Measurements from ENCODE around the gene AGTR1. TPM values are rescaled to one million over a fixed set of nuclear protein-coding genes. Genes with fewer than 3 reads are reported as not detected.

Gene AGTR1
- polyA plus RNA-seq, 1 experiment = 0.35 TPM

DNA sequence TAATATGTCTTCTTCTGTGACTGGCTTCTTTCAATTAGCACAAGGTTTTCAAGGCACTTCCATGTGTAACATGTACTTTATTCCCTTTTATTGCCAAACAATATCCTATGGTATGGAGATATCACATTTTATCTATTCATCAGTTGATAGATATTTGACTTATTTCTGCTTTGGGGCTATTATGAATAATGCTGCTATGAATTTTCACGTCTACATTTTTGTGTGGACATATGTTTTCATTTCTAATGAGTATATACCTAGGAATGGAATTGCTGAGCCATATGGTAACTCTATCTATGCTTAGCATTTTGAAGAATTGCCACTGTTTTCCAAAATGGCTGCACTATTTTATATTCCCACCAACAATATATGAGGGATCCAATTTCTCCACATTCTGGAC, 3.6 kb upstream of the AGTR1 start:
- Histone ChIP-seq H3K27ac (ENCODE audit: low read depth, low read length) (no peak overlapping the region), H3K4me3 (ENCODE audit: low read depth, low read length) (no peak overlapping the region), H3K27me3 (ENCODE audit: control insufficient read depth, insufficient read depth, low read length) (peaks cover 5% of the 10 kb centered on the region), H3K9me3 (ENCODE audit: control insufficient read depth, insufficient read depth, low read length) (no peaks in the 10 kb centered on the region)
- POLR2A ChIA-PET = no interaction called here
- CTCF ChIA-PET = no interaction called here
- DNase-seq (ENCODE audit: low read depth, low spot score) = no peak
- TF ChIP-seq, protein P1, sequence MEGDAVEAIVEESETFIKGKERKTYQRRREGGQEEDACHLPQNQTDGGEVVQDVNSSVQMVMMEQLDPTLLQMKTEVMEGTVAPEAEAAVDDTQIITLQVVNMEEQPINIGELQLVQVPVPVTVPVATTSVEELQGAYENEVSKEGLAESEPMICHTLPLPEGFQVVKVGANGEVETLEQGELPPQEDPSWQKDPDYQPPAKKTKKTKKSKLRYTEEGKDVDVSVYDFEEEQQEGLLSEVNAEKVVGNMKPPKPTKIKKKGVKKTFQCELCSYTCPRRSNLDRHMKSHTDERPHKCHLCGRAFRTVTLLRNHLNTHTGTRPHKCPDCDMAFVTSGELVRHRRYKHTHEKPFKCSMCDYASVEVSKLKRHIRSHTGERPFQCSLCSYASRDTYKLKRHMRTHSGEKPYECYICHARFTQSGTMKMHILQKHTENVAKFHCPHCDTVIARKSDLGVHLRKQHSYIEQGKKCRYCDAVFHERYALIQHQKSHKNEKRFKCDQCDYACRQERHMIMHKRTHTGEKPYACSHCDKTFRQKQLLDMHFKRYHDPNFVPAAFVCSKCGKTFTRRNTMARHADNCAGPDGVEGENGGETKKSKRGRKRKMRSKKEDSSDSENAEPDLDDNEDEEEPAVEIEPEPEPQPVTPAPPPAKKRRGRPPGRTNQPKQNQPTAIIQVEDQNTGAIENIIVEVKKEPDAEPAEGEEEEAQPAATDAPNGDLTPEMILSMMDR (IDR thresholded peaks at IDR 0.05; ENCODE audit: low read depth, low read length) = no peak

DNA sequence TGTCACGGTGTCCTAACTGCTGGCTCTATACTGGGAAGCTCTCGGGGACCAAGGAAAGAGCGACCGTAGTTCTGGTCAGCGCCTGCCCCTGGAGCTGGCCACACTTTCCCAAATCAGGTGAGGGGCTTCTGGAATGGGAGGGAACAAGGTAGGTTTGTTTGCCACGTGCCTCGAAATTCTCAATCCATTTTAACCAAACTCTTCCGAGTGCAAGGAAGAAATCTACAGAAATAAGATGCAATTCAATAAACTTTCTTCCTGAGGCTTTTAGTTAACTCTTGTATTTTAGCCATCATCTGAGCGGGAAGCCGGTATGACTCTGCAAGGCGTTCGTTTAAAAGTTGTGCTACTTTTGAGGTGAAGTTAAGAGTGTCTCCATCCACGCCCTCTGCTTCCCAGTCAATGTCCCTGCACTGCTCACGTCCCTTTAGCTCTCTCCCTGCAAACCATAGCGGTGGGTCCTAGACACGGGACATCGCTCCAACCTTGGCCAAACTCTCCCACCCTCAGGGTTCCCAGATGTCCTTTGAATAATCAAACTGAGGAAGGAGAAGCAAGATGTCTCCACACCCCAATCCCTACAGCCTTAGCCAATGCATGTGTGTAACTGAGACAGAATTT, 597 bp downstream of the AGTR1 start:
- TF ChIP-seq, protein P1 (IDR thresholded peaks at IDR 0.05; ENCODE audit: low read depth, low read length) = no peak
- no peak for DNase-seq (ENCODE audit: low read depth, low spot score)
- ChIA-PET POLR2A (no interaction called here), CTCF (interaction anchor here (0.6 kb wide), 1 partner anchor 231 kb away, joined by 3 read pairs; no protein-coding TSS in a partner anchor)
- Histone ChIP-seq H3K27ac (ENCODE audit: low read depth, low read length) (no peak overlapping the region), H3K9me3 (ENCODE audit: control insufficient read depth, insufficient read depth, low read length) (no peaks in the 10 kb centered on the region), H3K4me3 (ENCODE audit: low read depth, low read length) (peak overlapping the region; percentile 64), H3K27me3 (ENCODE audit: control insufficient read depth, insufficient read depth, low read length) (peaks cover 9% of the 10 kb centered on the region)

DNA sequence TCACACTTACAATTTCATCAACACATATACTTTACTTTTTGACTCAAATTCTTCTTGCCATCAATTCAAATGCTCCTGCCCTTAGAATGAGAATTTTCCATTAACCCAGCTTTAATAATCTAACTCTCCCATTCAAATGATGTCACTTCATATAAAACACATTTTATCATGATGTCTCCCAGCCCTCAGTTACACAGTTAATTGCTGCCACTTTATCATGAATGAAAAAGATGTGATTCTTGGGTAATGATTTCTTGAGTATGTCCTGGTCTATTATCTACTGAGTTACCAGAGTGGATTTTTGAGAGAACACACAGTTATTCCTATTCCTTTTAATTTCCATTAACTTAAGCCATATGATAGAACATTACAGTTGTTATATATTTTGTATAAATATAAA, 7.6 kb downstream of the AGTR1 start:
- CTCF ChIA-PET = interaction anchor here (1.2 kb wide), 1 partner anchor 22 kb away, joined by 3 read pairs; no protein-coding TSS in a partner anchor
- no peak for DNase-seq (ENCODE audit: low read depth, low spot score)
- POLR2A ChIA-PET = no interaction called here
- H3K9me3 ChIP-seq (ENCODE audit: control insufficient read depth, insufficient read depth, low read length) = no peaks in the 10 kb centered on the region
- no peak overlapping the region for H3K27ac ChIP-seq (ENCODE audit: low read depth, low read length)
- no peak overlapping the region for H3K4me3 ChIP-seq (ENCODE audit: low read depth, low read length)
- H3K27me3 ChIP-seq (ENCODE audit: control insufficient read depth, insufficient read depth, low read length) = no peaks in the 10 kb centered on the region
- TF ChIP-seq, protein P1 (IDR thresholded peaks at IDR 0.05; ENCODE audit: low read depth, low read length) = no peak

DNA sequence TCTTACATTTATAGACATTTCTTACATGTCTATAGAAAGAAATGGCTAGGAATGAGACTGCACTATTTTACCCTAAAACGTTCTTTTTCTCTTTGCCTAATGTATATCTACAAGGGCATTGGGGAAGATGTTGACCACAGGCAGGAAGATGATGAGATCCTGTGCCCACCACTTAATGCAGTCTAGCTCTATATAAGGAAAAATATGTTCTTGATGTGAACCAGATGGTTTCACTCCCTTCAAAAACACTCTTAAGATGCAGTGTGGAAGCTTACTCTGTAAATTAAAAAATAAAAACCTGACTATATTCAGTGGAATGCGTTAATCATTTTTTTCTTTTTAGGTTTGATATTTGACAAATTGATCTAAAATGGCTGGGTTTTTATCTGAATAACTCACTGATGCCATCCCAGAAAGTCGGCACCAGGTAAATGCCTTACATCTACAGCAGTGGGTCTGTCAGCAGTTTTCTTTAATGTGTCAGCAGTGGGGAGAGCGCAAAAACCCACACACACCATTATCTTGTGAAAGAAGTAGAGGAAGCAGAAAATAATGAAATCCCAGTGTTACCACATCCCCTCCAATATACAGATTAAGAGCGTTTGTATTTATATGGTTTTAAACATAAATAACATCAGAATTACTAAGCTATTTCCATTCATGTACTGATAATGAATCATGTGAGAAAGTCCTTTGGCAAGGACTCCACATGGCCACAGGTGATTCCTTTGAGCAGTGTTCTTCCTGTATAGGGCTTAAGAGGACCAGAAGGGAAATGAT, 10.1 kb downstream of the AGTR1 start:
- CTCF ChIA-PET = interaction anchor here (0.6 to 1.3 kb wide), 3 partner anchors 11 to 327 kb away, joined by 3 read pairs; no protein-coding TSS in a partner anchor
- H3K4me3 ChIP-seq (ENCODE audit: low read depth, low read length) = no peak overlapping the region
- no peak overlapping the region for H3K27ac ChIP-seq (ENCODE audit: low read depth, low read length)
- TF ChIP-seq, protein P1 (IDR thresholded peaks at IDR 0.05; ENCODE audit: low read depth, low read length) = no peak
- POLR2A ChIA-PET = no interaction called here
- no peak for DNase-seq (ENCODE audit: low read depth, low spot score)
- H3K27me3 ChIP-seq (ENCODE audit: control insufficient read depth, insufficient read depth, low read length) = no peaks in the 10 kb centered on the region
- no peaks in the 10 kb centered on the region for H3K9me3 ChIP-seq (ENCODE audit: control insufficient read depth, insufficient read depth, low read length)

DNA sequence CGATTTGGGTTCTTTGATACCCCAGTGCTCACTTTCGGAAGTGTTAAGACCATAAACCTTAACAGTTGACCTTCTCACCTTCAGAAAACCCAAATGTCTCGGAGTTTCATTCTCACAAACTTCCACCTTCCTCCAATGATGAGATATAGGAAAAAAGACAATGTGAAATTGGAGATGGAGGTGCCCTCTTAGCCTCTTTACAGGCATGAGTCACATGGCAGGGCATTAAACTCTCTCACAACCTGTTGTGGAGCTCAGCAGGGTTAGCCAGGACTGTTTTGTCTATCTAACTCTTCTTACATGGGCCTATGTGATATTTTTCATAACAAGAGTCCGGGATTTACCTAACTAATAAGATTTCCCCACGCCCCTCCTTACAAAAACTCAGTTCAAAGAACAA, 10.7 kb downstream of the AGTR1 start:
- H3K27me3 ChIP-seq (ENCODE audit: control insufficient read depth, insufficient read depth, low read length) = no peaks in the 10 kb centered on the region
- H3K4me3 ChIP-seq (ENCODE audit: low read depth, low read length) = no peak overlapping the region
- no peaks in the 10 kb centered on the region for H3K9me3 ChIP-seq (ENCODE audit: control insufficient read depth, insufficient read depth, low read length)
- TF ChIP-seq, protein P1 (IDR thresholded peaks at IDR 0.05; ENCODE audit: low read depth, low read length) = no peak
- no peak for DNase-seq (ENCODE audit: low read depth, low spot score)
- ChIA-PET POLR2A (no interaction called here), CTCF (interaction anchor here (1.1 kb wide), 1 partner anchor 328 kb away, joined by 3 read pairs; no protein-coding TSS in a partner anchor)
- H3K27ac ChIP-seq (ENCODE audit: low read depth, low read length) = no peak overlapping the region
